Fibroblast of skin of left quadriceps (primary cell): ENCODE measurements around the gene ERMP1.
"Not testable (repeated sequence)": the region's sequence is repeated elsewhere in the genome, so short reads cannot be mapped to it uniquely, and the experiment has no call there.

Experiments
- DNase-seq, 2 experiments: peaks; one replicate each; pipeline ENCODE4 v3.0.0-alpha.2; 2013; ENCODE audit warnings: low read depth in 2 of 2

The ERMP1 gene, protein sequence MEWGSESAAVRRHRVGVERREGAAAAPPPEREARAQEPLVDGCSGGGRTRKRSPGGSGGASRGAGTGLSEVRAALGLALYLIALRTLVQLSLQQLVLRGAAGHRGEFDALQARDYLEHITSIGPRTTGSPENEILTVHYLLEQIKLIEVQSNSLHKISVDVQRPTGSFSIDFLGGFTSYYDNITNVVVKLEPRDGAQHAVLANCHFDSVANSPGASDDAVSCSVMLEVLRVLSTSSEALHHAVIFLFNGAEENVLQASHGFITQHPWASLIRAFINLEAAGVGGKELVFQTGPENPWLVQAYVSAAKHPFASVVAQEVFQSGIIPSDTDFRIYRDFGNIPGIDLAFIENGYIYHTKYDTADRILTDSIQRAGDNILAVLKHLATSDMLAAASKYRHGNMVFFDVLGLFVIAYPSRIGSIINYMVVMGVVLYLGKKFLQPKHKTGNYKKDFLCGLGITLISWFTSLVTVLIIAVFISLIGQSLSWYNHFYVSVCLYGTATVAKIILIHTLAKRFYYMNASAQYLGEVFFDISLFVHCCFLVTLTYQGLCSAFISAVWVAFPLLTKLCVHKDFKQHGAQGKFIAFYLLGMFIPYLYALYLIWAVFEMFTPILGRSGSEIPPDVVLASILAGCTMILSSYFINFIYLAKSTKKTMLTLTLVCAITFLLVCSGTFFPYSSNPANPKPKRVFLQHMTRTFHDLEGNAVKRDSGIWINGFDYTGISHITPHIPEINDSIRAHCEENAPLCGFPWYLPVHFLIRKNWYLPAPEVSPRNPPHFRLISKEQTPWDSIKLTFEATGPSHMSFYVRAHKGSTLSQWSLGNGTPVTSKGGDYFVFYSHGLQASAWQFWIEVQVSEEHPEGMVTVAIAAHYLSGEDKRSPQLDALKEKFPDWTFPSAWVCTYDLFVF

DNA sequence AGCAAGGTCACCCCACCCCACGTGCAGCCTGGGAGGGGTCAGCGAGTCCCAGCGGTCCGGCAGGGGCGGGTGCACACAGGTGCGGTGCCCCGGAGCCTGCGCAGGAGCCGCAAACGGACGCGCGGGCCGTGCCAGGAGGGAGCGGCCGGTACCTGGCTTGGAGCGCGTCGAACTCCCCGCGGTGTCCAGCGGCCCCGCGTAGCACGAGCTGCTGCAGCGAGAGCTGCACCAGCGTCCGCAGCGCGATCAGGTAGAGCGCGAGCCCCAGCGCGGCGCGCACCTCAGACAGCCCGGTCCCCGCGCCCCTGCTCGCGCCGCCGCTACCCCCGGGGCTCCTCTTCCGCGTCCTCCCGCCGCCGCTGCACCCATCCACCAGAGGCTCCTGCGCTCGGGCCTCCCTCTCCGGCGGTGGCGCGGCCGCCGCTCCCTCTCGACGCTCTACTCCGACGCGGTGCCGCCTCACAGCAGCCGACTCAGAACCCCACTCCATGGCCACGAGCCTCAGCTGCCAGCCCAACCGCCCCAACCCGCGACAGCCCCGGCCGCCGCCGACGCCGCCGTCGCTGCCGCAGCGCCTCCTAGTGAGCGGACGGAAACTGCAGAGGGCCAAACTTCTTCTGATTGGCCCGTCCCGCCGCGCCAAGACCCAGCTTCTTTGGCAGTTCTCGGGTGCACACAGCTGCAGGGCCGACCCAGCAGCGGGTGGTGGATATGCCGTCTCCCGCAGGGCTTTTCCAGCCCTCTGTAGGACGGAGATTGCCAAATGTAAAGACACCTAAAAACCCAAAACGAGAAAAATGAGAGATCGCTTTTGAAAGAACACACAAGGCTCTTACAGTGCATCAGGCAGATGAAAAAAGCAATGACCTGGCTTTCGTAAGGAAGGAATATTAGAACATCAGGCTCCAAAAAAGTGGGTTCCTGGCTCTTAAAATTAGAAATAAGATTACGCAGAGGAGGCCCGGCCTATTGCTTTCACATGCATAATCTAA is at the start of gene ERMP1:
ERMP1 (minus strand) TSS at position 580 of the 992 bp plus-strand sequence; CDS start at position 490, 90 bp downstream.
- DNase-seq: peak; percentile 52 to 56

DNA sequence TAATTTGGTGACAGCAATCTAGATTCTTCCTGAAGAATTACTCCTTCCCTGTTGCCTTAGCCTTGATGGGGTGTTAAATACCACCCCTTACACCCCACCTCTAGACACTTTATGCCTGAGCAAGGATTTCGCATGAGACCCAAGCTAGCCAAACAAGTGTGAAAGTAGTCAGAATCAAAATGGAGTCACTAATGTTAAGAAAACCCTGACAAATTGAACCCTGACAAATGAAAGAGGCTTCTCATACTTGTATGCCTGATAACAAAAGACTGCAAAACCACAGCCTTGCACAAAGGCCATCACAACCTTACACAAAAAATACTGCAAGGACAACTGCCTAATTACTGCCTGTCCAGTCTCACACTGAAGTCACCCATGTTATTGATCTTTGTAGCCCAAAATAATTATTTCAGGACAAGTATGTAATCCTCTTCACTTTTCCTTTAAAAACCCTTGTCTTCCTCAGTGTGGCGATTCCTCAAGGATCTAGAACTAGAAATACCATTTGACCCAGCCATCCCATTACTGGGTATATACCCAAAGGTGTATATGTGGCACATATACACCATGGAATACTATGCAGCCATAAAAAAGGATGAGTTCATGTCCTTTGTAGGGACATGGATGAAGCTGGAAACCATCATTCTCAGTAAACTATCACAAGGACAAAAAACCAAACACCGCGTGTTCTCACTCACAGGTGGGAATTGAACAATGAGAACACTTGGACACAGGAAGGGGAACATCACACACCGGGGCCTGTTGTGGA is 49.5 kb upstream of the ERMP1 start:
- not testable (repeated sequence) for DNase-seq

DNA sequence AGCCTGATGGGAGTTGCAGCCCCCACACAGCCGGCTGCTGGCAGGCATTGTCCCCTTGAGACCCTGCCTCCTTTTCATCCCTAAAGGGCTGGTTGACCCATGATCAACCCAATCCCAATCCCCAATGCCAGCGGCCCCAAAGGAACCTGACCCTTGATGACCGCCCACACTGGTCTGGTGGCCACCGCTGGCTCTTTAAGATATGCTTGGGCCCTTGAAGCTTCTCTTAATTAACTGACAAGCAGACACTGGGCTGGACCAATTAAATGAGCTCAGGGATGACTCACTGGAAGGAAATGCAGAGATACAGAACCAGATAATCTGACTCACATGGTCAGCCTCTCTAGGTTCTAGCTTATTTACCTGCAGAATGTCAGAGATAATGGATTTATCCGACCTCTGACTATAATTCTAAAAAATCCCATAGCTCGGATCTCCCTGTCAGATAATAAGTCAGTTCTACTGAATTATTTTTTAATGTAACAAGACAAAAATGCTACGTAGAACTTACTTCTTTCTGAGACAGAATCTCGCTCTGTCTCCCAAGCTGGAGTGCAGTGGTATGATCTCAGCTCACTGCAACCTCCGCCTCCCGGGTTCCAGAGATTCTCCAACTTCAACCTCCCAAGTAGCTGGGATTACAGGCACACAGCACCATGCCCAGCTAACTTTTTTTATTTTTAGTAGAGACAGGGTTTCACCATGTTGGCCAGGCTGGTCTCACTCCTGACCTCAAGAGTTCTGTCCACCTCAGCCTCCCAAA is 46.7 kb upstream of the ERMP1 start:
- DNase-seq: peak; percentile 55 to 58

DNA sequence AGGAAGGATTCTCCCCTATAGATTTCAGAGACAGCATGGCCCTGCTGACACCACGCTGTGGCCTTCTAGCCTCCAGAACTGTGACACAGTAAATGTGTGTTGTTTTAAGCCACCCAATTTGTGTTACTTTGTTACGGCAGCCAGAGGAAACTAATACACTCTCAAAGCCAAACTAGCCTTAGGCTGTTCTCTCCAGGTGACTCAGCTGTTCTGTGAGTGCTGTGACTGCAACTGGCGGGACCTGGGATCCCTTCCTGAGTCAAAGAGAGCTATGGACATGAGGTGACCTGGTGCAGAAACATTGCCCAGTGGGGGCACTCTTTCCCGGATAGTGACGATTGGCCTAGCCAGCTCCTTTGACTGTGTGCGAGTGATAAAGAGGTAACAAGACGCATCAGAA is 43.8 kb upstream of the ERMP1 start:
- no peak for DNase-seq

DNA sequence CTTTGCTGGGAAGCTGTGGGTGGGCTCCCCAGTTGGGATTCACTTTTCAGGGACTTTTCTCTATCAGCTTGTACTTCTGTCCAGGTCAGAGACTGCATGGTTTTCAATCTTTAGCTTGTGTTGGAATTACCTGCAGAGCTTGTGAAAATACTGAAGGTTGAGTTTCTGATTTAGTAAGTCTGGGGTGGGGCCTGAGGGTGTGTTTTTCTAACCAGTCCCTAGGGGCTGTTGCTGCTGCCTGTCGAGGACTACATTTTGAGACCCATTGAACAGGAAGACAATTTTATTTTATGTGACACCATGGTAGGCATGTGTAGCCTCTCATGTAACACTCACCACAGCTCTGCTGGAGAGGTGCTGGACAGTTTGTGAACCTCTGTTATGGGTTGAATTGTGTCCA is 43.1 kb upstream of the ERMP1 start:
- DNase-seq: no peak

DNA sequence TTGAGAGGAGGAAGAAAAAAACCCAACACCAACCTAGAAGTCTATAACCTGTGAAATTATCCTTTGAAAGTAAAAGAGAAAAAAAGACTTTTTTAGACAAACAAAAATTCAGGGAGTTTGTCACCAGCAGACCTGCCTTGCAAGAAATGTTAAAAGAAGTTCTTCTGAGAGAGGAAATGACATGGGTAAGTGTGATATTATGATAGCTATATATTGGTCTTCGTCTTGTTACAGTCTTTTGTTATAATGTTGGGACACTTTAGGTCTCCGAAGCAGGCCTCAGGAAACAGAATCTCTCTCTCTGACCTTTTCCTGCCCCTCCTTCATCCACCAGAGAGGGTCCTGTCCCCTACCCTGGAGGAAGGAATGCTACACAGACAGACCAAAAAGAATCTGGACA is 41.1 kb upstream of the ERMP1 start:
- no peak for DNase-seq

DNA sequence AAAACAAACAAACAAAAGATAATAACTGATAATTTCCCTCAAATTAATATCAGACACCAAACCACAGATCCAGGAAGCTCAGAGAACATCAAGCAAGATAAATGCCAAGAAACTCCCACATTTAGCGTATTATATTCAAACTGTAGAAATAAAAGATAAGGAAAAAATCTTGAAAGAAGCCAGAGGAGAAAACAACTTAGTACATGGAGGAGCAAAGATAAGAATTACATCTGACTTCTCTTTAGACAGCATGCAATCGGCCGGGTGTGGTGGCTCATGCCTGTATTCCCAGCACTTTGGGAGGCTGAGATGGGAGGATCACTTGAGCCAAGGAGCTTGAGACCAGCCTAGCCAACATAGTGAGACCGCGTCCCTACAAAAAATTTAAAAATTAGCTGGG is 40.5 kb upstream of the ERMP1 start:
- DNase-seq: no peak

DNA sequence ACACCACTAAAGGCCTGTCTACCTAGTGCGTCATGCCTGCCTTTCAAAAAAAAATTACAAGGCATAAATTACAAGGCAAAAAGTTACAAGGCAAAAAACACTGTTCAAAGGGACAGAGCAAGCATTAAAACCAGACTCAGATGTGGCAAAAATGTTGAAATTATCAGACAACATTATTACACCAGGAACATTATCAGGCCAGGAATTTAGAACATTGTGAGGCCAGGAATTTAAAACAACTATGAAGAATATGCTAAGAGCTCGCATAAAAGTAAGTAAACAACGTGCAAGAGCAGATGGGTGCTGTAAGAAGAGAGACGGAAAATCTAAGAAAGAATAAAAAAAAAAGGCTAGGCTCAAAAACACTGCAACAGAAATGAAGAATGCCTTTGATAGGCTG is 39.6 kb upstream of the ERMP1 start:
- DNase-seq: peak in 1 of 2 experiments; percentile 8

DNA sequence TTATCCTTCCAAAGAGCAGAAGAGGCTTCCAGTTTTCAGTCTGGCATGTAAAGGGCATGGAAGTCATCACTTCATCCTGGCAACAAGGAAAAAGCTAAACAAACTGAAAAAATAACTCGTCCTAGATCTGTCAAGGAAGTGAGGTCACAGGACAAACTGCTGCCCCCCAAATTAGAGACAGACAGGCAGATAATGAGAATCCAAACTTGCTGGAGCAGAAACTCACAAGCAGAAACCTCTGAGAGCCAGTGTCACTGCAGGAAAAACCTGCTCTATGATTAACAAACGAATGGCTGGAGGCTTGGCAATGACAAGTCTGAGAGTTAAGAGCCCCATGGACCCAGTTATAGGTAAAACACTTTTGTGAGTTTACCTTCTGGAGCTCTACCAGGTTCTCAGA is 38.9 kb upstream of the ERMP1 start:
- no peak for DNase-seq

DNA sequence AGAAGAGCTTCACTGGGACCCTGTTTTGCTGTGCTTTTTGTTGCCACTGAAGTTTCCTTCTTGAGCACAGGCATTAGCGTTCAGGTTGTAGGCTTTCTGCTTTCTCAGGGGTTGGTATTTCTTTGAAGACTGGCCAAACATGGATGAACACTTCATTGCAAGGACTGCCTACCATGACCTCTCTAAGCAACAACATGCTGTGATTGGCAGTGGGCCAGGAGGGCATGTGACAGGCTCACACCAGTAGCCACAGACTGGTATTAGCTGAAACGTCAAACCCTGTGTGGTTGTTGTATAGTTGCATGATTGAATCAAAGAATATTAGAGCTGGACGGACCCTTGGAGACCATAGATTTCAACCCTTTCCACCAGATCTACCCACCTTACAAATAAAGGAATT is 37.8 kb upstream of the ERMP1 start:
- DNase-seq: no peak

DNA sequence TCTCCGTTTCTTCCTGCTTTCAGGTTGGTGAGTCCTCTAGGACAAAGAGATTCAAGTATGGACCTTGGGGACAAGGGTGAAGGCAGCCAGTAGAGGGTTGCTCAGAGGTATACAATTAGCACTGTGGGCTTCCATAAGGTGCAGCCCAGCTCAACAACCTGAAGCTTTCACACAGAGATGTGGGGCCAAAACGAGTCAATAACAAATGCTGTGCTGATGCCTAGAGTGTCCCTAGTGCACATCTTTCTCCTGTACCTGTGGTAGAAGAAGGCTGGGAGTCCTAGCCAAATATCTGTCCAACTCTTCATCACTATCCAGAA is 37.1 kb upstream of the ERMP1 start:
- DNase-seq: no peak

DNA sequence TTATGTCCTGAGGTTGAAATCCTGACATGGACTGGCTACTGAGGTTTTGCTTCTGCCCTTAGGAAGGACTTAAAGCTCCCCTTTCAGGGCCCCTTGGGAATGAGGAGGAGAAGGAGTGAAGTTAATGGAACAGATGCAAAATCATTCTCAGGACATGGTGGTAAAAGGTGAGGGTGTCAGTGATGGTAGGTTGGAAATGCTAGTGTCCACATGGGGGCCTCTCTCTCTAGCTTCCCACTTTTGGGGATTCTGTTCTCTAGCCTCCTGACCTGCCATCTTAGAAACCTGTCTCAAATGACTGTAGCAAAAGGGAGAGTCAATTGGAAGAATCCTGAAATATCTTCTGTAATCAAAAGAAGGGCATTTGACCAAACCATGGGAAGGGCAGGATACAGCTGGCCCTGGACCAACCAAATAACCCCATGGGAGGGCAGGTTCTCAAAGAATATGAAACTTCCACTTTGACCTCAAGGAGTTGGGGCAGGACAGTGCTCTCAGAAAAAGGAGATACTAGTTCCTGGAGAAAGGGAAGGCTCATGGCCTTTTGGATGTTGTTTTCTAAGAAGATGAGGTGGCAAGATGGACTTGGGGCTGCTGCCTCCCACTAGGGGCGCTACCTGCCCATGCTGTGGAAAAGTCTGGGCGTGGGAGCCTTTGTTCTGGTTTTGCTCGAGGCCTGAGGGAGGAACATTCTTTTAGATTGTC is 36.5 kb upstream of the ERMP1 start:
- DNase-seq: no peak

DNA sequence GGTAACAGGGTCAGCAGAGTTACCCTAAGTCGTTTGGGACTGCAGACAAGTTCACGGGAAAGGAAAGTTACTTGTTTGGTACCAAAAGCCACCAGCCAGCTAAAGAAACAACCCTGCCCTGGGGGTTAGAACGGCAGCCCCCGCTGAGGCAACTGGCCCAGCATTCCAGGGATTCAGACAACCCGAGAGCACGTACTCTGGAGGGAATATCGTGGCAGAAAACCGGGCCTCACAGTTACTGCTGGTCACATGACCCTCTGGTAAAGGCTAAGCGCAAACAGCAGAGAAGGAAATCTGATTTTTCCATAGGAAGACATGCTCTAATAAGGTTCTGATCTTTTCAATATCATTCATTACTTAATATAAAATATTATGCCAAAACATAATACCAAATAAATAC is 35.3 kb upstream of the ERMP1 start:
- DNase-seq: no peak

DNA sequence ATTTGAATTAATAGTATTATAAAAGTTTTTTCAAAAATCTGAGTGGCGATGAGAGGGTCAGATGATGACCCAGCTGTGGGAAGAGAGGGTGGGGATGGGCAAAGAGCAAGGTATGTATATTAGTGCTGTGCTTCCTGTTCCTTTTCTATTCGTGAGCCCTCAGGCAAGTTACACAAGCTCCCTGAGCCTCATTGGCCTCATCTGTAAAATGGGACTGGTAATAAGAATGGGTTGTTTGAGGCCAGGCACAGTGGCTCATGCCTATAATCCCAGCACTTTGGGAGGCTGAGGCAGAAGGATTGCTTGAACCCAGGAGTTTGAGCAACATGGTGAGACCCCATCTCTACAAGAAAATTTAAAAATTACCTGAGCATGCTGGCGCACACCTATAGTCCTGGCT is 33.8 kb upstream of the ERMP1 start:
- no peak for DNase-seq

DNA sequence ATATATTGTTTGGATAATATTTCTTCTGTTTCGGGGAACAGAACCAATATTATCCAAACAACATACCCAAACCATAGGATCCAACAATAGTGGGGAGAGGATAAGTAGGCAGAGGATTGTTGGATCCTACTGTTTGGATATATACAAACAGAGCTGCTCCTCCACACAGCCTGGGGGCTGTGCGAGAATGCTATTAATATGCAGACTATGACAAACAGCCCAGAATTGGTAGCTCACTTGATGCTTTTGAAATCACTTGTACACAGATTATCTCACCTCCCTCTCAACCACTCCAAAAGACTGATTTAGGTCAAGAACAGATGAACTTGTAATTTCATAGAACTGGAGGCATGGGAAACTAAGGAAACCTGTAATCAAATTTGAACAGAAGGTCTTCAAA is 33.4 kb upstream of the ERMP1 start:
- no peak for DNase-seq

DNA sequence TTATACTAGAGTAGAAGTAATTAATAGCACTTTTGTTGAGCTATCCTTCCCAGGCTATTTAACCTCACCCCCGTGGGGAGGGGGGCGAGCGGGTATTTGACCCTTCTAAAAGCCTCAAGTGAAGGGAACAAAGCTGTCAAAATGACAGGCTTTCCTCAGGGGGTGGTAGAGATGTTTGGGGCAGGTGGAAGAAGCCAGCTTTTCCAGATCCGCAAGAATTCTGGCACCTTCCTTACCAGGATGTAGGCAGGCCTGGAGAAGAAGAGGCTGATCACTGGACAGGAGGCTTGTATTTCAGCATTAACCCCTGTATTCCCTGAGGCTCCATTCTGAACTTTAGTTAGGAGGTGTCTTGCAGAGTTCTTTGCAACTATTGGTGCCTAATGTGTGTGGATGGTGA is 31.5 kb upstream of the ERMP1 start:
- DNase-seq: no peak

DNA sequence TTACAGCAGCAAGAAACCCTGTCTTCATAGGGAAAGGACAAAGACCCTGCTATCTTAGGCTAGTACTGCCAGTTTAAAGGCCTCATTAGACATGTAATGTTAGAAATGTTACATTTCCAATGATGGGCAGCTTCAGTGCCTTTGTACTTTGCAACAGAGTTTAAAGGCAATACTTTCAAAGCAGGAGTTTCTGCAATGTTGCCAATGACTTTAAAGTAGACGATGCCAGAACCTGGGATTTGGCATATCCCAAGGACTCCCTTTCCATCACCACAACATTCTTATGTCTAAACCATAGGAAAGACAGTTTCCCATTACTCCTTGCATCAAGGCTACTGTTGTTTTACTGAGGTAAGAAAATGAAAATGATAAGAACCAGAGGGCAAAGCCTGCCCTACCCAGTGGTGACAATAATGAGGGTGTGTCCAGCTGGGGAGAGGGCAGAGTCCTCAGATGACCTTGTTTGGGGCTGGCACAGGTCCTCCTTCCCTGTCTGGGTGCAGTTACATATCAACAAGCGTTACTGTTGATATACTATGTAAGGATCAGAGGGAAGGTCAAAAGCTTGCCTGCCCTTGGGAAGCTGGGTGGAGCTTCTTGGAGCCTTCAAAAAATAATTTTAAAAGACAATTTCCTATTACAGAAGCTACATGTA is 30.3 kb upstream of the ERMP1 start:
- no peak for DNase-seq

DNA sequence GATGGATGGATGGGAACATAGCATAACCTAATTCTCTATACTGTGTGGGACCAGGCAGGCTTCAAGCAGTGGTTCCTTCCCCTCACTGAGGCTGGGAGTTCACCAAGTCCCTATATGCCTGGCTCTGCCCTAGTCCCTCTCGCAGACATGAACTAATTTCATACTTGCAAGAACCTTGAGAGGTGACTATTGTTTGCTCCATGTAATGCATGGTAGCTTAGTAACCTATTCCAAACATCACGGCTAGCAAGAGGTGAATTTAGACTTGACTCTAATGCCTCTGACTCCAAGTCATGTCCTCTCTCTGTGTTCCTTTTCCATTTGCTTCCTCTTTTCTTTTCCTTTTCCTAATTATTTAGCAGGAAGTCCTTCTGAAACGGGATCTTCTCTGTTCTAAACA is 25.9 kb upstream of the ERMP1 start:
- DNase-seq: no peak

DNA sequence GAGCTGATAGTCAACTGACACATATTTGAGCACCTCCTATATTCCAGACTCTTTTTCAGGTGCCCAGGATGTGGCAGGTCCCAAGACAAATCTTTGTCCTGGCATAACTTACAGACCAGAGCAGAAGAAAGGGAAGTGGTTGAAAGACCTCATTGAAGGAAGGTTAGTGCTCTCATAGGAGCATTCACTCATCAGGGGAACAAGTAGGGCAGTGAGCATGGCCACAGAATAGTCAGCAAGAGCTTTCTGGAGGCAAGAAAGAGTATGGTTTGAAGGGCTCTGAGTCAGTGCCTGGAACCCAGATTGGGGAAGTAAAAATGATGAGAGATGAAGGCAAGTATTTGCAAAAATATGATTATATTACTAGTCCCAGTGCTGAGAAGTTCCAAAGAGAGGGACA is 25.0 kb upstream of the ERMP1 start:
- no peak for DNase-seq
